ENCODE data around the gene KSR2.

GRCh38 chr12:117501076-117501869, 467.5 kb downstream of the KSR2 start:
- TF ChIP-seq ZNF274 (IDR thresholded peaks at IDR 0.05; ENCODE audit: low read depth, low read length) (no peak), YY1 (IDR thresholded peaks at IDR 0.05; ENCODE audit: insufficient read depth, insufficient read length) (no peak), SUZ12 (IDR thresholded peaks at IDR 0.05; ENCODE audit: extremely low read depth, insufficient read depth, insufficient read length) (no peak)
